Measurements from ENCODE around the gene IL37.

IL37 gene

GRCh38 chr2:112910865-112911264 lies at the start of gene IL37:
Gene IL37, plus strand, starts transcription at chr2:112911165. Its CDS starts 1,848 bp downstream, at chr2:112913013.
- TF ChIP-seq CTCF (conservative IDR thresholded peaks at IDR 0.05; ENCODE audit: control insufficient read depth, insufficient read depth, low read depth, low read length): no peak
- no peak within 1 kb of the TSS for H3K4me3 ChIP-seq (ENCODE audit: control insufficient read depth, low read depth, low read length)
- no peak for DNase-seq (ENCODE audit: low read depth)

- DNase-seq (ENCODE audit: low read depth): no peak
- no peak overlapping the region for H3K4me3 ChIP-seq (ENCODE audit: control insufficient read depth, low read depth, low read length)
- TF ChIP-seq CTCF (conservative IDR thresholded peaks at IDR 0.05; ENCODE audit: control insufficient read depth, insufficient read depth, low read depth, low read length): no peak
Measured at GRCh38 chr2:112864072-112864471, 46.9 kb upstream of the IL37 start.

GRCh38 chr2:112866128-112866835 lies 44.7 kb upstream of the IL37 start:
- TF ChIP-seq CTCF (conservative IDR thresholded peaks at IDR 0.05; ENCODE audit: control insufficient read depth, insufficient read depth, low read depth, low read length): no peak
- no peak overlapping the region for H3K4me3 ChIP-seq (ENCODE audit: control insufficient read depth, low read depth, low read length)
- no peak for DNase-seq (ENCODE audit: low read depth)

GRCh38 chr2:112867701-112868631 lies 43.0 kb upstream of the IL37 start:
- no peak for TF ChIP-seq CTCF (conservative IDR thresholded peaks at IDR 0.05; ENCODE audit: control insufficient read depth, insufficient read depth, low read depth, low read length)
- DNase-seq (ENCODE audit: low read depth): no peak
- no peak overlapping the region for H3K4me3 ChIP-seq (ENCODE audit: control insufficient read depth, low read depth, low read length)

- peak; percentile 81 for DNase-seq (ENCODE audit: low read depth)
- no peak overlapping the region for H3K4me3 ChIP-seq (ENCODE audit: control insufficient read depth, low read depth, low read length)
- TF ChIP-seq CTCF (conservative IDR thresholded peaks at IDR 0.05; ENCODE audit: control insufficient read depth, insufficient read depth, low read depth, low read length): no peak
Measured at GRCh38 chr2:112869258-112869842, 41.6 kb upstream of the IL37 start.
